HepG2 (cell line): Measurements from ENCODE around the gene OBI1. TPM values are rescaled to one million over a fixed set of nuclear protein-coding genes. Genes with fewer than 3 reads are reported as not detected.

Experiments
- ATAC-seq: fragments of 200-7000 bp; cut with Tn5 transposase; 3 replicates; pipeline ENCODE4 v1.9.1; 2020; ENCODE audit warnings: mild to moderate bottlenecking, moderate library complexity
- BruUV-seq: library from RNA; stranded (reverse); fragments of 400-500 nt; replicated peaks from 2 replicates; lab custom pipeline; 2021; lab: Mats Ljungman, UMichigan
- CTCF ChIA-PET: fragments of 300-600 bp; formaldehyde crosslinking; extraction: SDS; loops from one replicate; lab custom pipeline; 2021; ENCODE audit warnings: low total read pairs, inconsistent platforms, low intra/inter-chr PET ratio; lab: Yijun Ruan, JAX
- POLR2A ChIA-PET: fragments of 350-600 bp; sonication (Branson Sonifier 250); formaldehyde crosslinking; loops from one replicate; lab custom pipeline; 2020; ENCODE audit warnings: antibody characterized with exemption, inconsistent platforms; lab: Yijun Ruan, JAX
- DNase-seq: peaks from one replicate; pipeline ENCODE4 v3.0.0-alpha.2; 2015; ENCODE audit warnings: low spot score
- FAIRE-seq: peaks from 3 replicates; lab custom pipeline; 2011; peaks lifted over from hg19 to GRCh38; lab: Jason Lieb, UNC
- H2AFZ ChIP-seq: one replicate; pipeline ENCODE4 v1.6.1; 2011; ENCODE audit warnings: low read length, inconsistent platforms
- H3K27ac ChIP-seq: fragments of 300-600 bp; 3 replicates; pipeline ENCODE4 v1.8.0; 2011; ENCODE audit warnings: mixed run types, mild to moderate bottlenecking, mixed read lengths, low read length, inconsistent platforms; ENCODE audit not compliant: insufficient read depth; ENCODE audit errors: extremely low read length
- H3K27me3 ChIP-seq, 2 experiments: fragments of 200-600 bp in 1 of 2; 2 replicates in 1 of 2; 3 replicates in 1 of 2; pipeline versions ENCODE4 v1.6.0 to v1.8.0; 2011; ENCODE audit warnings: low read length in 2 of 2, mild to moderate bottlenecking in 2 of 2, moderate library complexity in 2 of 2, inconsistent platforms in 1 of 2; ENCODE audit not compliant: insufficient read depth in 2 of 2, control insufficient read depth in 1 of 2
- H3K36me3 ChIP-seq, 2 experiments: fragments of 200-600 bp in 1 of 2; replicated peaks in 1 of 2; 2 replicates in 1 of 2; 3 replicates in 1 of 2; pipeline versions ENCODE4 v1.5.1 to v1.8.0; 2011; ENCODE audit warnings: low read length in 2 of 2, inconsistent platforms in 1 of 2; ENCODE audit not compliant: insufficient read depth in 2 of 2, control insufficient read depth in 1 of 2
- H3K4me1 ChIP-seq: 2 replicates; pipeline ENCODE4 v1.5.1; 2012; ENCODE audit warnings: low read length, inconsistent platforms; ENCODE audit not compliant: insufficient read depth
- H3K4me2 ChIP-seq: 2 replicates; pipeline ENCODE4 v1.6.0; 2011; ENCODE audit warnings: low read depth, low read length, inconsistent platforms
- H3K4me3 ChIP-seq, 3 experiments: fragments of 200-600 bp in 1 of 3; sonication (generic), shearing (Covaris generic) in 1 of 3; replicated peaks in 1 of 3; 2 replicates each; pipeline ENCODE4 v1.5.1; 2011 to 2016; ENCODE audit warnings: low read length in 3 of 3, inconsistent platforms in 2 of 3, low read depth in 2 of 3, mild to moderate bottlenecking in 2 of 3, control low read depth in 1 of 3, mixed read lengths in 1 of 3; ENCODE audit not compliant: insufficient read depth in 1 of 3
- H3K79me2 ChIP-seq: one replicate; pipeline ENCODE4 v1.6.1; 2011; ENCODE audit warnings: low read length, inconsistent platforms; ENCODE audit not compliant: insufficient read depth
- H3K9ac ChIP-seq: 2 replicates; pipeline ENCODE4 v1.6.0; 2011; ENCODE audit warnings: mild to moderate bottlenecking, low read depth, low read length, inconsistent platforms; ENCODE audit not compliant: insufficient read depth
- H3K9me3 ChIP-seq: 2 replicates; pipeline ENCODE4 v1.5.1; 2012; ENCODE audit warnings: mild to moderate bottlenecking, low read length
- H4K20me1 ChIP-seq: 2 replicates; pipeline ENCODE4 v1.6.0; 2011; ENCODE audit warnings: inconsistent platforms, mild to moderate bottlenecking, low read length, moderate library complexity; ENCODE audit not compliant: insufficient read depth
- ATF7 ChIP-seq, 2 experiments: fragments of 450-650 bp in 1 of 2; sonication (generic) in 1 of 2; formaldehyde crosslinking in 1 of 2; IDR thresholded peaks; 2 replicates each; pipeline versions ENCODE4 v1.4.0 to v1.6.1; 2016 to 2020; ENCODE audit warnings: antibody characterized with exemption in 1 of 2, mild to moderate bottlenecking in 1 of 2, missing genetic modification reagents in 1 of 2
- MATR3 ChIP-seq: sonication (generic); formaldehyde crosslinking; IDR thresholded peaks from 2 replicates; pipeline ENCODE4 v1.4.0; 2020; ENCODE audit warnings: missing genetic modification reagents
- MED13 ChIP-seq: sonication (generic); formaldehyde crosslinking; IDR thresholded peaks from 2 replicates; pipeline ENCODE4 v1.5.0; 2020; ENCODE audit warnings: missing genetic modification reagents
- RFXAP ChIP-seq: sonication (generic); formaldehyde crosslinking; IDR thresholded peaks from 2 replicates; pipeline ENCODE4 v1.4.0; 2020; ENCODE audit warnings: missing genetic modification reagents, borderline replicate concordance
- SNAPC2 ChIP-seq: sonication (generic); formaldehyde crosslinking; IDR thresholded peaks from 2 replicates; pipeline ENCODE4 v1.8.1; 2022; ENCODE audit warnings: mild to moderate bottlenecking, missing genetic modification reagents
- ZBTB7A ChIP-seq: sonication (generic); formaldehyde crosslinking; IDR thresholded peaks from 2 replicates; pipeline ENCODE4 v1.8.0; 2022; ENCODE audit warnings: mild to moderate bottlenecking, missing genetic modification reagents
- ZFP41 ChIP-seq: sonication (generic); formaldehyde crosslinking; IDR thresholded peaks from 2 replicates; pipeline ENCODE4 v1.4.0; 2020; ENCODE audit warnings: mild to moderate bottlenecking, missing genetic modification reagents, borderline replicate concordance
- ZNF451 ChIP-seq: sonication (generic); formaldehyde crosslinking; IDR thresholded peaks from 2 replicates; pipeline ENCODE4 v1.5.0; 2020; ENCODE audit warnings: mild to moderate bottlenecking, missing genetic modification reagents
- WGBS: methylation state at CpG from one replicate; pipeline ENCODE4 v1.1.6; 2017; ENCODE audit warnings: low lambda C conversion rate; 5-methylcytosine and 5-hydroxymethylcytosine counted together
- in situ Hi-C: cut with HindIII; loops from 2 replicates; pipeline ENCODE4 v1.10.0; 2017; ENCODE audit warnings: low pct_unique_long_range_greater_than_20kb; ENCODE audit not compliant: extremely low pct_ligation_motif_present
- intact Hi-C: fragments of 100-400 bp; cut with micrococcal nuclease; formaldehyde crosslinking; loops from one replicate; pipeline ENCODE4 v1.10.0; 2022; ENCODE audit not compliant: unreplicated experiment
- polyA plus RNA-seq, 8 experiments: library from polyadenylated mRNA; depleted of rRNA in 3 of 8; stranded (reverse) in 7 of 8; unstranded in 1 of 8; fragments of >200 nt; fragmentation: Illumina TruSeq in 4 of 8; extraction: Trizol in 4 of 8; gene quantifications; 2 replicates each; pipeline versions ENCODE4 v1.2.1 to v1.2.3, GENCODE V29; 2011 to 2016; ENCODE audit warnings: low read depth in 4 of 8, missing spikeins in 1 of 8, mixed read lengths in 1 of 8; ENCODE audit not compliant: insufficient read depth in 1 of 8
- total RNA-seq, 5 experiments: library from RNA; depleted of rRNA; stranded (reverse); fragments of >200 nt; fragmentation: Illumina TruSeq; extraction: Trizol; gene quantifications; 2 replicates each; pipeline ENCODE4 v1.2.3, GENCODE V29; 2016; ENCODE audit warnings: low read depth in 1 of 5
- TF ChIP-seq, protein P1 (sequence below): sonication (generic); formaldehyde crosslinking; IDR thresholded peaks from 2 replicates; pipeline ENCODE4 v1.5.0; 2020; ENCODE audit warnings: mild to moderate bottlenecking, missing genetic modification reagents, borderline replicate concordance
- TF ChIP-seq, protein P2 (sequence below): sonication (generic); formaldehyde crosslinking; IDR thresholded peaks from 2 replicates; pipeline ENCODE4 v1.4.0; 2020; ENCODE audit warnings: mild to moderate bottlenecking, missing genetic modification reagents
- TF ChIP-seq, protein P3 (sequence below): sonication (generic); formaldehyde crosslinking; IDR thresholded peaks from 2 replicates; pipeline ENCODE4 v1.5.0; 2020; ENCODE audit warnings: missing genetic modification reagents
- TF ChIP-seq, protein P4 (sequence below): sonication (generic); formaldehyde crosslinking; IDR thresholded peaks from 2 replicates; pipeline ENCODE4 v1.5.0; 2020; ENCODE audit warnings: mild to moderate bottlenecking, missing genetic modification reagents

The OBI1 gene
- total and polyA plus RNA-seq, 2 of the 13 experiments (the other 11 are each of a cell fraction or from before 2014, with no cell fraction given), result 7.8 to 23.5 TPM

DNA sequence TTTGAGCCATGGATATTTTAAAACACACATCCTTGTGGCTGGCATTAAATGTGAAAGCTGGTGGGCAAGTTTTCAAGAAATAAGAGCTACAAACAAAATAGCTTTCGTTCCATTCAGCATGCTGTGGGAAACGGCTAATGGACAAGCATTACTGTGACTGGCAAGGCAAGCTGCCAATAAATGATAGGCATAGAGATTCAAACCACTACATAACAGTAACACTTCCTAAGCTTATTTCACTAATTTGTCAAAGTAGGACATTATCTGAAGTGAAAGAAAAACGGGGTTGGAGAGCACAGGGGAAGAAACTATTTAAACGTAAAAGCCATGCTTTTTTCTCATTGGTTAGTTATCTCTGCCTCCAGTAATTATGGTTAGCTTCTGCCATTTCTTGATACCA, 26.0 kb downstream of the OBI1 start:
- POLR2A ChIA-PET, result no interaction called here
- CTCF ChIA-PET, result no interaction called here
- intact Hi-C loops, result no loop called here
- no peaks in the 10 kb centered on the region for H3K79me2 ChIP-seq
- no peak overlapping the region for H3K4me2 ChIP-seq
- no peak overlapping the region for H3K4me3 ChIP-seq
- WGBS, result 90% methylated on average over 4 of the region's 4 CpGs
- ATAC-seq (no peak), DNase-seq (no peak), FAIRE-seq (no peak)
- H3K27me3 ChIP-seq, result no peaks in the 10 kb centered on the region
- H3K9ac ChIP-seq, result no peak overlapping the region
- H3K4me1 ChIP-seq, result no peaks in the 10 kb centered on the region
- no TSS peak for BruUV-seq
- no peaks in the 10 kb centered on the region for H4K20me1 ChIP-seq
- no peaks in the 10 kb centered on the region for H3K9me3 ChIP-seq
- no peak overlapping the region for H2AFZ ChIP-seq
- in situ Hi-C loops, result no loop called here
- H3K27ac ChIP-seq, result no peak overlapping the region
- H3K36me3 ChIP-seq, result peaks cover 5 to 60% of the 10 kb centered on the region in 2 experiments; a peak in 4 of 5 replicates
- TF ChIP-seq ZNF451 (no peak), SNAPC2 (no peak), ZBTB7A (CRISPR knock-in tag) (no peak), ATF7 (IDR thresholded peaks at IDR 0.05) (no peak), ATF7 (CRISPR knock-in tag; IDR thresholded peaks at IDR 0.05) (no peak), MATR3 (CRISPR knock-in tag) (no peak), RFXAP (CRISPR knock-in tag) (no peak), ZFP41 (CRISPR knock-in tag) (no peak), MED13 (CRISPR knock-in tag) (no peak)
- TF ChIP-seq, protein P1, sequence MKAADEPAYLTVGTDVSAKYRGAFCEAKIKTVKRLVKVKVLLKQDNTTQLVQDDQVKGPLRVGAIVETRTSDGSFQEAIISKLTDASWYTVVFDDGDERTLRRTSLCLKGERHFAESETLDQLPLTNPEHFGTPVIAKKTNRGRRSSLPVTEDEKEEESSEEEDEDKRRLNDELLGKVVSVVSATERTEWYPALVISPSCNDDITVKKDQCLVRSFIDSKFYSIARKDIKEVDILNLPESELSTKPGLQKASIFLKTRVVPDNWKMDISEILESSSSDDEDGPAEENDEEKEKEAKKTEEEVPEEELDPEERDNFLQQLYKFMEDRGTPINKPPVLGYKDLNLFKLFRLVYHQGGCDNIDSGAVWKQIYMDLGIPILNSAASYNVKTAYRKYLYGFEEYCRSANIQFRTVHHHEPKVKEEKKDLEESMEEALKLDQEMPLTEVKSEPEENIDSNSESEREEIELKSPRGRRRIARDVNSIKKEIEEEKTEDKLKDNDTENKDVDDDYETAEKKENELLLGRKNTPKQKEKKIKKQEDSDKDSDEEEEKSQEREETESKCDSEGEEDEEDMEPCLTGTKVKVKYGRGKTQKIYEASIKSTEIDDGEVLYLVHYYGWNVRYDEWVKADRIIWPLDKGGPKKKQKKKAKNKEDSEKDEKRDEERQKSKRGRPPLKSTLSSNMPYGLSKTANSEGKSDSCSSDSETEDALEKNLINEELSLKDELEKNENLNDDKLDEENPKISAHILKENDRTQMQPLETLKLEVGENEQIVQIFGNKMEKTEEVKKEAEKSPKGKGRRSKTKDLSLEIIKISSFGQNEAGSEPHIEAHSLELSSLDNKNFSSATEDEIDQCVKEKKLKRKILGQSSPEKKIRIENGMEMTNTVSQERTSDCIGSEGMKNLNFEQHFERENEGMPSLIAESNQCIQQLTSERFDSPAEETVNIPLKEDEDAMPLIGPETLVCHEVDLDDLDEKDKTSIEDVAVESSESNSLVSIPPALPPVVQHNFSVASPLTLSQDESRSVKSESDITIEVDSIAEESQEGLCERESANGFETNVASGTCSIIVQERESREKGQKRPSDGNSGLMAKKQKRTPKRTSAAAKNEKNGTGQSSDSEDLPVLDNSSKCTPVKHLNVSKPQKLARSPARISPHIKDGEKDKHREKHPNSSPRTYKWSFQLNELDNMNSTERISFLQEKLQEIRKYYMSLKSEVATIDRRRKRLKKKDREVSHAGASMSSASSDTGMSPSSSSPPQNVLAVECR, result no peak
- TF ChIP-seq, protein P2, sequence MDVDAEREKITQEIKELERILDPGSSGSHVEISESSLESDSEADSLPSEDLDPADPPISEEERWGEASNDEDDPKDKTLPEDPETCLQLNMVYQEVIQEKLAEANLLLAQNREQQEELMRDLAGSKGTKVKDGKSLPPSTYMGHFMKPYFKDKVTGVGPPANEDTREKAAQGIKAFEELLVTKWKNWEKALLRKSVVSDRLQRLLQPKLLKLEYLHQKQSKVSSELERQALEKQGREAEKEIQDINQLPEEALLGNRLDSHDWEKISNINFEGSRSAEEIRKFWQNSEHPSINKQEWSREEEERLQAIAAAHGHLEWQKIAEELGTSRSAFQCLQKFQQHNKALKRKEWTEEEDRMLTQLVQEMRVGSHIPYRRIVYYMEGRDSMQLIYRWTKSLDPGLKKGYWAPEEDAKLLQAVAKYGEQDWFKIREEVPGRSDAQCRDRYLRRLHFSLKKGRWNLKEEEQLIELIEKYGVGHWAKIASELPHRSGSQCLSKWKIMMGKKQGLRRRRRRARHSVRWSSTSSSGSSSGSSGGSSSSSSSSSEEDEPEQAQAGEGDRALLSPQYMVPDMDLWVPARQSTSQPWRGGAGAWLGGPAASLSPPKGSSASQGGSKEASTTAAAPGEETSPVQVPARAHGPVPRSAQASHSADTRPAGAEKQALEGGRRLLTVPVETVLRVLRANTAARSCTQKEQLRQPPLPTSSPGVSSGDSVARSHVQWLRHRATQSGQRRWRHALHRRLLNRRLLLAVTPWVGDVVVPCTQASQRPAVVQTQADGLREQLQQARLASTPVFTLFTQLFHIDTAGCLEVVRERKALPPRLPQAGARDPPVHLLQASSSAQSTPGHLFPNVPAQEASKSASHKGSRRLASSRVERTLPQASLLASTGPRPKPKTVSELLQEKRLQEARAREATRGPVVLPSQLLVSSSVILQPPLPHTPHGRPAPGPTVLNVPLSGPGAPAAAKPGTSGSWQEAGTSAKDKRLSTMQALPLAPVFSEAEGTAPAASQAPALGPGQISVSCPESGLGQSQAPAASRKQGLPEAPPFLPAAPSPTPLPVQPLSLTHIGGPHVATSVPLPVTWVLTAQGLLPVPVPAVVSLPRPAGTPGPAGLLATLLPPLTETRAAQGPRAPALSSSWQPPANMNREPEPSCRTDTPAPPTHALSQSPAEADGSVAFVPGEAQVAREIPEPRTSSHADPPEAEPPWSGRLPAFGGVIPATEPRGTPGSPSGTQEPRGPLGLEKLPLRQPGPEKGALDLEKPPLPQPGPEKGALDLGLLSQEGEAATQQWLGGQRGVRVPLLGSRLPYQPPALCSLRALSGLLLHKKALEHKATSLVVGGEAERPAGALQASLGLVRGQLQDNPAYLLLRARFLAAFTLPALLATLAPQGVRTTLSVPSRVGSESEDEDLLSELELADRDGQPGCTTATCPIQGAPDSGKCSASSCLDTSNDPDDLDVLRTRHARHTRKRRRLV (CRISPR knock-in tag), result no peak
- TF ChIP-seq, protein P3, sequence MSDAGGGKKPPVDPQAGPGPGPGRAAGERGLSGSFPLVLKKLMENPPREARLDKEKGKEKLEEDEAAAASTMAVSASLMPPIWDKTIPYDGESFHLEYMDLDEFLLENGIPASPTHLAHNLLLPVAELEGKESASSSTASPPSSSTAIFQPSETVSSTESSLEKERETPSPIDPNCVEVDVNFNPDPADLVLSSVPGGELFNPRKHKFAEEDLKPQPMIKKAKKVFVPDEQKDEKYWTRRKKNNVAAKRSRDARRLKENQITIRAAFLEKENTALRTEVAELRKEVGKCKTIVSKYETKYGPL, result no peak
- TF ChIP-seq, protein P4, sequence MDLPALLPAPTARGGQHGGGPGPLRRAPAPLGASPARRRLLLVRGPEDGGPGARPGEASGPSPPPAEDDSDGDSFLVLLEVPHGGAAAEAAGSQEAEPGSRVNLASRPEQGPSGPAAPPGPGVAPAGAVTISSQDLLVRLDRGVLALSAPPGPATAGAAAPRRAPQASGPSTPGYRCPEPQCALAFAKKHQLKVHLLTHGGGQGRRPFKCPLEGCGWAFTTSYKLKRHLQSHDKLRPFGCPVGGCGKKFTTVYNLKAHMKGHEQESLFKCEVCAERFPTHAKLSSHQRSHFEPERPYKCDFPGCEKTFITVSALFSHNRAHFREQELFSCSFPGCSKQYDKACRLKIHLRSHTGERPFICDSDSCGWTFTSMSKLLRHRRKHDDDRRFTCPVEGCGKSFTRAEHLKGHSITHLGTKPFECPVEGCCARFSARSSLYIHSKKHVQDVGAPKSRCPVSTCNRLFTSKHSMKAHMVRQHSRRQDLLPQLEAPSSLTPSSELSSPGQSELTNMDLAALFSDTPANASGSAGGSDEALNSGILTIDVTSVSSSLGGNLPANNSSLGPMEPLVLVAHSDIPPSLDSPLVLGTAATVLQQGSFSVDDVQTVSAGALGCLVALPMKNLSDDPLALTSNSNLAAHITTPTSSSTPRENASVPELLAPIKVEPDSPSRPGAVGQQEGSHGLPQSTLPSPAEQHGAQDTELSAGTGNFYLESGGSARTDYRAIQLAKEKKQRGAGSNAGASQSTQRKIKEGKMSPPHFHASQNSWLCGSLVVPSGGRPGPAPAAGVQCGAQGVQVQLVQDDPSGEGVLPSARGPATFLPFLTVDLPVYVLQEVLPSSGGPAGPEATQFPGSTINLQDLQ, result no peak
